Activated CD4-positive, alpha-beta T cell treated with anti-CD3 and anti-CD28 coated beads, Interleukin-2, amount 50 U/mL, for 4 hours (primary cell): Measurements from ENCODE around the gene HIGD1A.

Source experiments
- DNase-seq, 2 experiments: peaks; one replicate each; pipeline ENCODE4 v3.0.0-alpha.2; 2020

HIGD1A gene

DNA sequence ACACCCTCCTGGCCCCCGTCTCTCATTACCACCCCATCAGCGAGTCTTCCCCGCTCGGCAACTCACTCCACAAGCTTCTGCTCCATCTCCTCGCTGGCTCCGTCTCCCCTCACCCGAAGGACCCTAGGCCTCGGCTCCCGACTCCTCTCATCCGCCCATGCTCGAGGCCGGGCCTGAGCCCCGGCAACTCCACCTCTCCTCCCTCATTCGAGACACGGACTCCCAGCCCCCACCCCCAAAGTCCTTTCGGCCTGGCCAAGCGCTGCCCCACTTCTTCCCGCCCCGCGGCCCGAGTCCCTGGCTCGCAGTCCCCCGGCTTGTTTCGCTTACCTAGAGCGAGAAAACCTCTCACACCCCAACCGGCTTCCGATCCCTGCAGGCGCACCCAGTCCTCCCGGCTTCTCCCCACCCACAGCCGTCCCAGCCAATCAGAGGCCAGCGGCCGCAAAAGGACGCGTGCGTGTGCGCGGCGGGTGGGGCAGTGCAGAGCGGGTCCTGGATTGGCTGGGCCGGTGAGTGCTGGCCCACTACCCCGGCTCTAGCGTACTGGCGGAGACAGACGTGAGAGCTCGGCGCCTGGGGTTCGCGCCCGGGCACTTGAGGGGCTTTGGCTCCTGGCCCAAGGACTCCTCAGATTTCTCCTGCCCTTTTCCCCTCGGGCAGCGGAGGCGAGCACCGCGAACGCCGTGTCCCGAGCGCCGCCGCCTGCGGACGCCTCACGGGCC, at the start of gene HIGD1A:
TSS of gene HIGD1A (minus strand) at position 385 of the 725 bp plus-strand sequence. CDS start 10,237 bp downstream, outside the sequence.
- peak; percentile 90 to 91 for DNase-seq

DNA sequence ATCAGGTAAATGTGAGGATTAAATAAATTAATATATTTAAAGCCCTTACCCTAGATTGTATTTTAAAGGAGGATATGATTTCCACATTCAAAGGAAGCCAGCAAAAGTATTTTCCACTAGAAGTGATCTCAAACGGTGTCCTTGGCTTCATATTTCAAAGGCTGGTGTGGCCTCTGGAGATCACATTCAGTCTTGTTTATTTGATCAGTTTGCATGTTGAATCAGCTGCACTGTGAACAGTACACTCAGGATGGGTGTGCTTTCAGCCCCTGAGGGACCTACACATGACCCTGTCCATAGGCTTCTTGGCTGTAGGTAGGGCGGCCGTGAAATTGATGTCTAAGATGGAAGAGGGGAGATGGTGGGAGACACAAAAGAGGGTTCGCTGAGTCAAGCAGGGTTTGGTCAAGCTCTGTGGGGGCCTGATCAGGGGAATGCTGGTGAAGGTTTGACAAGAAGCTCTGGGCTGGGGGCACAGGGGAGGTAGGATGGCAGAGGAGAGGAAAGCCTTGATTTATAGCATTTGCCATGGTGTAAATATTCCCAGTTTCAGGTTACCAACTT, 49.5 kb upstream of the HIGD1A start:
- DNase-seq = no peak

DNA sequence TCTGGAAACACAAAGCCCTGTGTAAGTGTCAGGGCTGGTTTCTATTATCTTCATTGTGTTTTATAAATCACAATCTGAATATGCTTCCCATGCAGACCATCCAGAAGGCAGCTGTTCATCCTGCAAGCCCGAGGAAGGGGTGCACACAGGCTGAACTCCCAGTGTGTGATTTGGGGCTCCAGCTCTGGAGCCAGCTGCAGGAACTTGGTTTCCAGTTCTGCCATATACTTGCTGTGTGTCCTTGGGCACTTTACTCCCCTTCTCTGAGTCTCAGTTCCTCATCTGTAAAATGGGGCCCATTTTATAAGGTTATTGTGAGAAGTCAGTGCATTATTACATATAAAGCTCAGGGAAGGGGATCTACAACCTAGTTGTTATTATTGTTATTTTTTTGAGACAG, 48.8 kb upstream of the HIGD1A start:
- DNase-seq = no peak

DNA sequence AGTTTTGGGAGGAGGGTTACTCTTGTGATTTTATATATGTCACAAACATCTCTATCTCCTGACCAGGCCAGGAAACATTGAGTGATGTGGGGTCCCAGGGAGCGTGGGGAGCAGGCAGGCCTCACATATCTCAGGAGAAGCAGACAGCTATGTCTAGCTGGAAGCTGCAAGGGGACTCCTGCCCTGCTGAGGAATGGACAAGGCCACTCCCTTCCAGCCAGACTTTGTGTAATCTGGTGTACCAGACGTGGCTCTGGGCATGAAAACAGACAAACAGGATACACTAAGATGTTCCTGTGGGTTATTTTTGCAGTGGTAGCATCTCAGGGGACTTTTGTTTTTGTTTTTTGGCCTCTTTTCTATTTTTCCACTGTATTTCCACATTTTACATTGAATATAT, 48.2 kb upstream of the HIGD1A start:
- no peak for DNase-seq

DNA sequence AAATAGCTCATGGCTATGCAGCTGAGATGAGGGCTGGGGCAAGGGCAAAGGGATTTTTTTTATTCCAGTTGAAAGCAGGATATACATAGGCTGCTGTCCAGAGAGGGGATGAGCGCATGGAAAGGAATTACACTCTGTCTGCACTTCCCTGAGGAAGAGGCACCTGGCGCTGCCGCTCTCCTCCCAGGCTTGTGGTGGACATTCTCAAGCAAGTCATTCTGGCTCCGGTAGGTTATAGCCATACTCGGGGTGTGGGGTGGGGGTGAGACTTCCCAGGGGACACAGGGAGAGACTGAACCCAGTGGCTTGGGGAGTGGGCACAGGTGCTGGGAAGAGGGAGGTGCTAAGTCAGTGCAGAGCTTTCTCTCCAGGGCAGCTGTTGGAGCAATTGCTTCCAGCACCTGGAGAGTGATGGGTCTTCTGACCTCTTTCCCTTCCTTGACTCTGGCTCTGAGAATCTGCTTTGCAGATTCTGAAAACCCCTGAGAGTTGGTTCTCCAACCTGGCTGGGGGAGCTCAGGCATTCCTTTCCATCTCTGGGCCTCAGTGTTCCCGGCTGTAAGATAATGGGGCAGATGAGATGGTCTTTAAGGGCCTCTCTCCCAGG, 47.0 kb upstream of the HIGD1A start:
- DNase-seq = no peak

DNA sequence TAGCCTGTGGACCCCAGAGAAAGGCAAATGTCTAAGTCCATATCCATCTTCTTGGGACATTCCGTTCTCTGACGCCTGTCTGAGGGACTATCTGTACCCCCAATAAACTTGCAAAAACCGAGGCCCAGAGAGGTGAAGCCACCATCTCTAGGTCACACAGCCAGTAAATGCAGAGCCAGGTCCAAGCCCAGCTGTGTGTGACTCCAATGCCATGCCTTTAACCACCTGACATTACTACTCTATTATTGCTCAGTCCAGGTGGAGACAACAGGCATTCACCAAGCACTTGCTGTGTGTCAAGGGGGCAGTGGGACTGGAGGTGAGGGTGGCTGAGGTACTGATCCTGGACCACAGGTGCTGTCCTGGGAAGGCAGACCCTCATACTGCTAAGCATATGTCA, 46.0 kb upstream of the HIGD1A start:
- DNase-seq = no peak

DNA sequence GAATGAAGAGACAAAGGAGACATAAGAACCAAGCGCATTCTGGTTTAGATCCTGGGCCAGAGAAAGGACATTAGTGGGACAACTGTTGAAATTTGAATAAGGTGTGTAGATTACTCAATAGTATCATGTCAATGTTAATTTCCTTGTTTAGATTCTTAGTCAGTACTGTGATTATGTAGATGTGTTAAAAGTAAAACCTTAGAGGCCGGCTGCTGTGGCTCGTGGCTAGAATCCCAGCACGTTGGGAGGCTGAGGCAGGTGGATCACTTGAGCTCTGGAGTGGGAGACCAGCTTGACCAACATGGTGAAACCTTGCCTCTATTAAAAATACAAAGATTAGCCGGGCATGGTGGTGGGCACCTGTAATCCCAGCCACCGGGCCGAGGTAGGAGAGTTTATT, 44.7 kb upstream of the HIGD1A start:
- no peak for DNase-seq

DNA sequence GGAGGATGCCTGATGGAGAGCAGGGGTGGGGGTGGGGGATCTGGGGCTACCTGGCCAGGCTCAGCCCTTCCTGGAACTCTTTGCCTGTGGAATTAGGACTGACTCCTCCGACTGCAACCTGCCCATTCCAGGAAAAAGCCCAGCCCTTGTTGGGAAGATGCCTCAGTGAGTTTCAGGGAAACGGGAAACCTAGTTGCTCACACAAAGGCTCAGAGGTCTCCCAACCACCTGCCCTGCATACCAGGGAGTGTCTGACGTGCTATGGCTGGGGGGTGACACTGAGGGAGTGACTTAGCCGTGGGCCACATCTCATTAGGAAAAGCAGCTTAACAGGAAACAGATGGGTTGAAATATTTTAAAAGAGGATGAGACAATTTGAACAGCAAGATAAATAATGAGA, 43.4 kb upstream of the HIGD1A start:
- no peak for DNase-seq

DNA sequence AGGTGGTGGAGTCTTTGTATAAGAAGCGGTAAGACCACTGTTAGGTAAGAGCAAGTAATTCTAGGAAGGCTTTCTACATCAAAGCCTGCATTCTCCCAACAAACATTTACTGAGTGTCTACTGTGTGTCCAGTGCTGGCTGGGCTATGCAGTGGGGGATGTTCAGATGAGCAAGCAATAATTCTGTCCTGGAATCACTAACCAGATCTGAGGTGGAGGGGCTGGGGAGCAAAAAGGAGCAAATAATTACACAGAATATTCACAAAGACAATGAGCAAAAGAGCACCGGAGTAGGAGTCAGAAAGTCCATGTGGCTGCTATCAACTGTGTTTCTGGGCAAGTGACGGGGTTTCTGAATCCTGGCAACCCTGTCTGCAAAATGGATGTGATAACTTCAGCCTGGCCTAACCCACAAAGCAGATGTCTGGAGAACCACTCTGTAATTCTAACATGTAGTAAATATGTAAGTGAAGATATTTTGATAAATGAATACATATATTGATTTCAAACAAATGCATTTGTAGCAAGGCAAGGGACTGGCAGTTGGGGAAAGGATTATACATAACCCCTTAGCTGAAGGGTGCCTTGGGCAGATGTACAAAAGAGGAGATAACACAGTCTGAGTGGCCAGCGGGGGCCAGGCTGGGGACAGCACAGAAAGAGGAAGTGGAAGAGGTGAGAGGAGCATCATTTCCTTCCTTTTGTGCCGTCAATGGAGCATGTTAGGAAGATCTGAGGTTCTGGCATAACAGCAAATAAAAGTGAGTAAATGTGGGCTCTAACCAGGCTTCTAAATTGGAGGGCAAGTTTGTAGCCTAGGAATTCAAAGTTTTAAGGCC, 42.6 kb upstream of the HIGD1A start:
- no peak for DNase-seq

DNA sequence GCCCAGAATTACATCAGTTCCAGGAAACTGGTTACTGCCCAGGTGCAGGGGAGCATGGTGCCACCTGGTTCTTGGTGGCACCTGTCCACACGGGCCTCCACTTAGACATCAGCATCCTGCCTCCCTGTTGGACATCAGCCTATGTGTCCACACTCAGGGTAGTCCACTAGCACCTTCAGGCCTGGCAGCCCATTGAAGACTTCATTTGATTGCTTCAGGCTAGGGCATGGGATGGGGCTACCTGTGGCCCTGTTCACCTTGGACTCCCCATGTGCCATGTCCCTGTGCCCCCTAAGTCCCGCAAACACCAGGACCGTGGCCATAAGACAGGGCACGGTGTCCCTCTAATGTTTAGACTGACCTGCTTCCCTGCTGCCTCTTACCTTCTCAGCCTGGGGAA, 40.5 kb upstream of the HIGD1A start:
- DNase-seq = no peak

DNA sequence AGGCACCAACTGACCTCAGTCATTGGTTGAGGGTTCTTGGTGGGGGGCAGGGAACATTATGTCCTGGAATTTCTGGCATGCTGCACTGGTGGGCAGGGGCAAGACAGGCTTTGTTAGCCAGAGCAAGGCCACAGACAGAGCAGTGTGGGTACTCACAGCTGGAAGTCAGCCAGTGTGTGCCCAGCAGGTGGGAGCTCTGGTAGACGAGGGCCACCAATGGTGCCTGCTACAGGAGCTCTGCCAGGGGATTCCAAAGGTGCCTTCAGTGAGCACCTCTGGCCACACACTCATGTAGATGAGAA, 40.1 kb upstream of the HIGD1A start:
- DNase-seq = no peak

DNA sequence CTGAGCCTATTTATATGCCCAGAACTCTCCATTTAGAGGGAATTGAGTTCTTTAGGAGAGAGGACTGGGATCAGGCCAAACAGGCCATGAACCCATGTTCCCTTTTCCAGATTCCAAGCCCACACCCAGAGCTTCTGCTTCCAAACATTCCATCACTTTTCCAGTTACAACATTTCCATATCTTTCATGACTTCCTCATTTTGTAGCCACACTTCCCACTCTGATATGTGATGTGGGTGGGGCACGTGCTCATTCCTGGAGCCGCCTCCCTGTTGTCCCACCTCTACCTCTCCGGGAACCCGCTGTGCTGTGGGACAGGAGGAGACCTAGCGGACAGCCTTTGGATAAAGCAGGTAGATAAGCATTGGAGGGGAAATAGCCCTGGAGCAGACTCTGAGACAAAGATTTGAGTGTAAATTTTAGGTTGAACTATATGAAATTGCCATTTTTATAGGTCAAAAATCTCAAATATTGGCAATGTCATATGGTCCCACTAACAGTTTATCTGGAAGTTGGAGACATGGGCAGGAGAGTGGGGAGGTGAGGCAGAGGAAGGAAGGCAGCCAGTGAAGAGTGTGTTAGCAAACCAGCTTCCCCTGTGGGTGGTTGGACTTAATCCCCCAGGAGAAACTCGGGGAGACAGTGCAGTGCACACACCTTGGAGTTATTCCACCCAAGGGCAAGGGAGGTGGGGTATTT, 39.6 kb upstream of the HIGD1A start:
- no peak for DNase-seq

DNA sequence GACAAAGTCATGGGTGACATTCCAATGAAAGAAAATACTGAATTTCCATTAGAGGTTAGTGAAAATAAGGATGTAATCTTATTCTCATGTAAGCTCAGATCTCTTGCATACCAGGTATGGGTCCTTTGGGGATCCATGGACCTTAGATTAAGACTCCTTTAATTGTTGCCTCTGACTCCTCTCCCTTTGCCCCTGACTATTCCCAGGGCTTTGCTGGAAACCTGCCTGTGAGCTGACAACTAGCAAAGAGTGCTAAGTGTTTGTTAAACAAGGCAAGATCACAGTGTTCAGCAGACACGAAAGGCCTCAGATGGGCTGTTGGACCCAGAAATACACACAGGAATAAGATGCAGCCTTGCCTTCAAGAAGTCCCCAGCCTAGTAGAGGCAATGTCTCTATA, 37.0 kb upstream of the HIGD1A start:
- DNase-seq = no peak

DNA sequence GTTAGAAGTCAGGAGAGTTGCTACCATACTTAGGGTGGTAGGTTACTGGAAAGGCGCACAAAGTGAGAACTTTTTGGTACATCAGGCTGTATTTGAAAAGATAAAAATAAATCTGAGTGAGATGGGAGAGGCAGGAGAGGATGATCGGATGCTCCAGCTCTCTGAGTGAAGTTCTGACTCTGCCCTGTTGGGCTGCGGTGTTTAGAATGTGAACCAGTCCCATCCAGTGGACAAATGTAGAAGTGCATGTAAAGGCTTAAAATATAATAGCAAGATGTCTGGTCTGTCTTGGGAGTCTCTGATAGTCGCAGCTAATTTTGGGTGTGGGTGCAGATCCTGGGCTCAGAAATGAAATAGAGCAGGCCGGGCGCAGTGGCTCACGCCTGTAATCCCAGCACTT, 35.3 kb upstream of the HIGD1A start:
- peak in 1 of 2 experiments; percentile 12 for DNase-seq

DNA sequence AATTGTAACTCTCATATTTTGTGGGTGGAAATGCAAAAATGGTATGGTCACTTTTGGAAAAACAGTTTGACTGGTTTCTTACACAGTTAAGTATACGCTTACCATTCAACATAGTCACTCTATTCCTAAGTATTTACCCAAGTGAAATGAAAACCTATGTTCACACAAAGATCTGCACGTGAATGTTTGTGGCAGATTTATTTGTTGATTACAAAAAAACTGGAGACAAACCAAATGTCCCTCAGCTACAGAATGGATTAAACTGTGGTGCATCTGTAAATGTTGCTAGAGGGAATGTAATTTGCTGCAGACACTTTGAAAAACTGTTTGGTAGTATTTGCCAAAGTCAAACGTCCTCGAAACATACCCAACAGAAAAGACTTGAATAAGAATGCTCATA, 34.3 kb upstream of the HIGD1A start:
- no peak for DNase-seq

DNA sequence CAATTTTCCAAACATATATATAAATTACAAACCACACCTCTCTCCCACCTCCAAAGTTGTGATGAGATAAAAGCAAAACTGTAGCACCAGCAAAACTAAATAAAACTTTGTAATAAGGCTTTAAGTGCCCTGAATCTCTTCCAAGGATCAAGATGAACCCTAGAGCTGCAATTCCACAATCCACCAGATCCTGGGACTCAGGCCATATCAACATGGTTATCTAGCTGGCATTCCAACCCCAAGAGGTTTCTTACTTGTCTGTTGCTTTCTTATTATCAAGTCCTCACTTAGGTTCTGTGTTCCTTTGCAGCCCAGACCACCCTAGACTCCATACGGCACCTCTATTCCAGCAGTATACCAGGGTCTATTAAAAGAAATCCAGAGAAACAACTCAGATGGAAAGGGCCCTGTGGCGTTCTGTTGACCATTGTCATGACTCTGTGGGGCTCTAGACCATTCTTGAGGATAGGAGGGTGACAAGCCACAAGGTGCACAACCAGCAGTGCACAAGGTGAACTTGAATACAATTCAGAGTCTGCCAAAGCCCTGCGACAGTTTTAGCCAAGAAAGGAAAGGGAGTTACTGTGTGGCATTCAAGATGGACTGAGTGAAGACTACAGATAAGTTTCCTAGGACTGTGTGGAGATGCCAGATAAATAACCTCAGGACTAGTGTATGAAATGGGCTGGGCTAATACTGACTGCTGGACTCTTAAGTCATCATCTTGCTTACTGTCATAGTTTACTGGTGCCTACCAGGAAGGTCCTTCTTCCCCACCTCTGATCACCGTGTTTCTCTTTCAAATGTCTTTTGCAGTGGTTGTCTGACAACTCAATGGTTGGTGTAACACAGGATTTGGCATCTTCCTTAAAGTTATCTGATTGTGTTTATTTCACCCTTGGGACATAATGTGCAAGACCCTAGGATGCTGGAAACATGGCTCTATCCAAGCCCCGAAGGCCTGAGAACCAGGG, 32.1 kb upstream of the HIGD1A start:
- DNase-seq = no peak

DNA sequence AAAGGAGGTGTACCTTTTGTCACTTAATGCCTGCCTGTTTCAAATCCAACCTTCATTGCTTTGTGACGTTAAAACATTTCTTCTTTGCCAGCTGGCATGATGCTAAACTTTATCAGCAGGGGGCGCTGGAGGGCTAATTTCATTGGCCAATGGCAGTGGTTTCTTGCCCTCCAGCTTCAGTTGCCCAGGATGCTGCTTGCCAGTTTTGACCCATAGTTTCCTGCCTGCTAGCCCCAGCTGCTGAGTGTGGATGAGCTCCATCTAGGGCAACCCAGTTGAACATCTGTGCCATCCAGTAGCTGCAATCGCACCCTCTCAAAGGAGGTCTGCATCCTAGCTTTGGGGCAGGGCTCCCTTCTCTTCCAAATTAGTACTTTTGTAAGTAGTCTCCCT, 27.0 kb upstream of the HIGD1A start:
- DNase-seq = peak; percentile 67 to 68

DNA sequence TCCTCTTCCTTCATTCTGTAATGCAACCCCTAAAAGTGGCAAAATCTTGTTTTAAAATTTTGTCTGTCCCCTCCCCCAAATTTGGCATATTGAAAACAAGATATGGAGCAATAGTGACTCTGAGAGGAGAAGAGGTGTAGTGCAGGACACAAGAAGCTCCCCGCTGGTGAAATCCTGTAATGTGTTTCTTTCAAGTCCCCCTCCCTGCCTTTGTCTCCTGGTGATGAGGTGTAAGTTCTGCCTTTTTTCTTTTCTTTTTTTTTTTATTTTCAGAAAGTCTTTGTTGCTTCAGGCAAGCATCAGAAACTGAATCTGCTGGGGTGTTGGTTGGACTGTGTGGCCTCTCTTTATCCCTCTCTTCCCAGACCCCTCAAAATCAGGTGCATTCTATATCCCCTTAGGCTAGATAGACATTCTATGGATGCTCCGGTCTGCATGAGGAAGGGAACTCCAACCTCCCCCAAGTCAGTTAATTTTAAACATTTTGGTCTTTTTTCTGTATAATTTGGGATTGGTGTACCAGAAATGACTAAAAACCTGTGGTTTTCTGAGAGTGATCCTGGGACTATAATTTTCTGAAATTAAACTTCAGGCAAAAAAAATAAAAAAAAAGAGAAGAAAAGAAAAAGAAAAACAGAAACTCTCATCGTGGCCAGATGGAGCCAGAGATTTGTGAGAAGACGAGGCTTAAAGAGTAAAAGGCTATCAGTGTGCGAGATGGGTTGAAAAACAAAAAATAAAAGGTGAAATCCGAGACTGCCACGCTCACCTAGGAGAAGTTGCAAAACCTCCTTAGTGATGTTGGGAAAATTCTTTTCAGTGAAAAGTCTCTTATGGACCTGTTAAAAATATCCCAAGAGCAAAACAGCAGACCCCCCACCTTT, 26.4 kb upstream of the HIGD1A start:
- no peak for DNase-seq

DNA sequence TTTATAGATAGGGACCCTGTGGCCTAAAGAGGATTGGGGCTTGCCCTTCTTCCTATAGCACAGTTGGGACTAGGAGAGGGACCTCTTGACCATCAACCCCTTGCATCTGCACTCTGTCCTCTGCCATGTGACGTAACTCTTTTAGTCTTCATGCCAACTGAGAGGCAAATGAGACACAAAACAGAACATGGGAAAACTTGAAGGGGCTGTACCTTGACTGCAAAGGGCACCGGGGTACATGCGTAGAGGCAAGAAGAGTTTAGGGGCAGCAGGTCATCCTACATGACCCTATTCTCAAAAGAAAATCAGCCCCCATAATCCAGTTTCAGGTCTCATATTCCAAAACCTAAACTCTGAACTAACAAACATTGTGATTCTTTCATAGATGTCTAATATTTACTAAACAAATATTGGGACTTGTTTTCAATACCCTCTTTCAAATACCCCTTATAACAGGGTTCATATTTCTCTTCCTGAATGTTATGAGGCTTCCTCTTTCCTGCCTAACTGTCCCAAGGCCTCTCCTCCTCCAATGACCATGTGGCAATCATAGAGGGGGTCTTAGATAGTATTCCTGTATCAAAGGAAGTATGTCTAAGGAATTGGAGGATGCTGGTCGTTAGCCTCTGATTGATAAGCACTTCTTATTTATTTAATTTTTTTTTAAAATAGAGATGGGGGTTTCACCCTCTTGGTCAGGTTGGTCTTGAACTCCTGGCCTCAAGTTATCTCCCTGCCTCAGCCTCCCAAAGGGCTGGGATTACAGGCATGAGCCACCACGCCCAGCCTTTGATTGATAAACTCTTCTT, 25.5 kb upstream of the HIGD1A start:
- DNase-seq = no peak

DNA sequence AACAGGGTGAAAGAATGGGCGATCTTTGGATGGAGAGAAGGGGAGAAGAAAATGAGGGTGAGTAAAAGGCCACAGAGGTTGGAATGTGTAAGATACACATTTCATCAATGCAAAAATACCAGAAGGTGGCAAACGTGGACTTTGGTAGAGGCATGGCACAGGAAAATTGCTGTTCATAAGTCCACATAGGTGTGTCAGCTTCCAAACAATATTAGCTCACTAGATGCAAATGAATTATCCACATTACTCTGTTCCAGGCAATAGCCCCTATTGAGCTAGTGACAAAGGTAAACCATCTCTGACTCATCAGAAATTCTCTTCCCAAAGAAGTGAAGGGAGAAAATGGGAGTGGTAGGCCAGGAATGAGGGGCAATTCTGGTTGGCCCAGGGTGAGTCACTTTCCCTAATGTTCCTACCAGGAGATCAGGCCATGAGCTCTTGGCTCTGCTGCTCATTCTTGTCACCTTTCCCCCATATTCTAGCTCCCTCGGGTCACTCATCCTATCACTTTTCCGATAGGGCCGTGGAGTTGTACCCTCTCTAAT, 24.9 kb upstream of the HIGD1A start:
- DNase-seq = no peak
